ENCODE data around the gene TSPAN18.

DNA sequence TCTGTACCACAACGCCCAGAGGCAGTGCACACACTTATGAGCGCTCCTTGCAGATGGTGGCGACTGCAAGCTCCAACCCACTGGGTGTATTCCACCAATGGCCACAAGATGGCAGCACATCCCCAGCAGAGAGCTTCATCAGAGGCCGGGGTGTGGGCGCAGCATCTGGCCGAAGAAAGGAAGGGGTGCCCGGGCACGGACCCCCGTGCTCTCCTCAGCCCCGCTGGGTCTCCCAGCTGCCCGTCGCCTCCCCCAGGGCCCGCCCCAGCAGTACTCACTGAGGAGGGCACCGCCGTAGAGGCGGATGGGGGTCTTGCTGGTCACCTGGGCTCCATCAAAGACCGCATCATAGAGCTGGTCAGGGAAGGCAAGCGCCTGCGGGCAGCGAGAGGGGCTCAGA is 209.8 kb downstream of the TSPAN18 start:
- TF ChIP-seq, protein P1, sequence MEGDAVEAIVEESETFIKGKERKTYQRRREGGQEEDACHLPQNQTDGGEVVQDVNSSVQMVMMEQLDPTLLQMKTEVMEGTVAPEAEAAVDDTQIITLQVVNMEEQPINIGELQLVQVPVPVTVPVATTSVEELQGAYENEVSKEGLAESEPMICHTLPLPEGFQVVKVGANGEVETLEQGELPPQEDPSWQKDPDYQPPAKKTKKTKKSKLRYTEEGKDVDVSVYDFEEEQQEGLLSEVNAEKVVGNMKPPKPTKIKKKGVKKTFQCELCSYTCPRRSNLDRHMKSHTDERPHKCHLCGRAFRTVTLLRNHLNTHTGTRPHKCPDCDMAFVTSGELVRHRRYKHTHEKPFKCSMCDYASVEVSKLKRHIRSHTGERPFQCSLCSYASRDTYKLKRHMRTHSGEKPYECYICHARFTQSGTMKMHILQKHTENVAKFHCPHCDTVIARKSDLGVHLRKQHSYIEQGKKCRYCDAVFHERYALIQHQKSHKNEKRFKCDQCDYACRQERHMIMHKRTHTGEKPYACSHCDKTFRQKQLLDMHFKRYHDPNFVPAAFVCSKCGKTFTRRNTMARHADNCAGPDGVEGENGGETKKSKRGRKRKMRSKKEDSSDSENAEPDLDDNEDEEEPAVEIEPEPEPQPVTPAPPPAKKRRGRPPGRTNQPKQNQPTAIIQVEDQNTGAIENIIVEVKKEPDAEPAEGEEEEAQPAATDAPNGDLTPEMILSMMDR (IDR thresholded peaks at IDR 0.05) = peak; percentile 89 to 95 (median 92)
- TF ChIP-seq POLR2A (IDR thresholded peaks at IDR 0.05) = no peak

All from thyroid gland (tissue), 4 donors.